GM18868 (cell line): ENCODE measurements around the gene CLEC14A.

Experiments used
- ATAC-seq: cut with Tn5 transposase; IDR thresholded peaks from one replicate; pipeline ENCODE4 v1.9.1; 2021; ENCODE audit warnings: mild to moderate bottlenecking, moderate library complexity; ENCODE audit not compliant: unreplicated experiment

Gene CLEC14A, protein sequence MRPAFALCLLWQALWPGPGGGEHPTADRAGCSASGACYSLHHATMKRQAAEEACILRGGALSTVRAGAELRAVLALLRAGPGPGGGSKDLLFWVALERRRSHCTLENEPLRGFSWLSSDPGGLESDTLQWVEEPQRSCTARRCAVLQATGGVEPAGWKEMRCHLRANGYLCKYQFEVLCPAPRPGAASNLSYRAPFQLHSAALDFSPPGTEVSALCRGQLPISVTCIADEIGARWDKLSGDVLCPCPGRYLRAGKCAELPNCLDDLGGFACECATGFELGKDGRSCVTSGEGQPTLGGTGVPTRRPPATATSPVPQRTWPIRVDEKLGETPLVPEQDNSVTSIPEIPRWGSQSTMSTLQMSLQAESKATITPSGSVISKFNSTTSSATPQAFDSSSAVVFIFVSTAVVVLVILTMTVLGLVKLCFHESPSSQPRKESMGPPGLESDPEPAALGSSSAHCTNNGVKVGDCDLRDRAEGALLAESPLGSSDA

DNA sequence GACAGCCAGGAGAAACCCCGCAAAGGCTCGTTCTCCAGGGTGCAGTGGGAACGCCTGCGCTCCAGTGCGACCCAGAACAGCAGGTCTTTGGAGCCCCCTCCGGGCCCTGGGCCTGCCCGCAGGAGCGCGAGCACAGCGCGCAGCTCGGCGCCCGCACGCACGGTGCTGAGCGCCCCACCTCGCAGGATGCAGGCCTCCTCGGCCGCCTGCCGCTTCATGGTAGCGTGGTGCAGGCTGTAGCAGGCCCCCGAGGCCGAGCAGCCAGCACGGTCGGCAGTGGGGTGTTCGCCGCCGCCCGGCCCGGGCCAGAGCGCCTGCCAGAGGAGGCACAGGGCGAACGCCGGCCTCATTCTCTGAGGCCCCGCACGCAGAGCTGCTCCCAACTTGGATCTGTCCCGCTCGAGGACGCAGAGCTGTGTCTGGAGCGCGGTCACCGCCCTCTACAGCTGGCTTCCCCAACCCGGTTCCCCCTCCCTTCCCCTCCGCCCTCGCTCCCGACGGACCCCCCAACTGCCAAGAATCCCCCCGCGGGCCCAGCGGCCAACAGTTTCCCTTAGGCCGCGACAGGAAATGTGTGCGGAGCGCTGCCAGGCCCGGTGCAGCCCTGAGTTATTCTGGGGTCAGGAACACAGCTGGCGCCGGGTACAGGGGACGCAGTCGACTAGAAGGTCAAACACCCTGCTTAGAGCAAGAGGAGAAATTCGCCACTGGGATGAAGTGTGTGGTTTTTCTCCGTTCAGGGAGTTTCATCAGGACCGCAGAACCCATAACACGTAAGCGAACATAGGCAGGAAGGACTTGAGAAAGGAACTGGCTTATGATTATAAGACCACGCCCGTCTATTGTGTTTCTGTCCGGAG lies at the start of gene CLEC14A:
Gene CLEC14A (minus strand): TSS at position 421 of the 860 bp plus-strand sequence. CDS start 71 bp downstream, at position 350.
- no peak for ATAC-seq

DNA sequence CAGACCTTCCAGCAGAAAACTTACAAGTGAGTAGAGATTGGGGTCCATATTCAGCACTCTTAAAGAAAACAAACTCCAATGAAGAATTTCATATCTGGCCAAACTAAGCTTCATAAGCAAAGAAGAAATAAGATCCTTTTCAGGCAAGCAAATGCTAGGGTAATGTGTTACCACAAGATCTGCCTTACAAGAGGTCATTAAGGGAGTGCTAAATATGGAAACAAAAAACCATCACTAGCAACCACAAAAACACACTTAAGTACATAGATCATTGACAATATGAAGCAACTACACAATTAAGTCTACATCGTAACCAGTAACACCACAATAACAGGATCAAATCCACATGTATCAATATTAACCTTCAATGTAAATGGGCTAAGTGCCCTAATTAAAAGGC lies 47.1 kb upstream of the CLEC14A start:
- ATAC-seq: no peak

GRCh38 chr14:38302034-38302433 lies 46.1 kb upstream of the CLEC14A start:
- ATAC-seq: no peak

DNA sequence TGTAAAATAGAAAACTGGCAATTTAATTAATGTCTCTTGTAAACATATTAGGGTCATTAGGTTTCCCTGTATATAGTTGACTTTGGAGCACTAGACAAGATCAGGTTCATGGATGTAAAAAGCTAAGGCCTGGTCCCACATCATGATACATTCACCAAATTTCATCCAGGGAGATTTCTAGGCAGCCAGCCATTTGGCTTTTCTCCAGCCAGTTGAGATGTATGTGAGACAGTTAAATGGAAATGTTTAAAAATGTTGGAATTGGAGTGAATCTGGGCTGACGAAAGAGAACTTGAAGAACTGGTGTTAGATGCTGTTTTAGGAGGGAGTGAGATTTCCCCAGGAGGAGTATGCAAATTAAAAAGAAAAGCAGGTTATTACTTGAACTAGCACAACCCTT lies 41.8 kb upstream of the CLEC14A start:
- no peak for ATAC-seq

GRCh38 chr14:38291681-38292467 lies 36.0 kb upstream of the CLEC14A start:
- ATAC-seq: no peak

GRCh38 chr14:38290601-38291188 lies 34.8 kb upstream of the CLEC14A start:
- no peak for ATAC-seq

DNA sequence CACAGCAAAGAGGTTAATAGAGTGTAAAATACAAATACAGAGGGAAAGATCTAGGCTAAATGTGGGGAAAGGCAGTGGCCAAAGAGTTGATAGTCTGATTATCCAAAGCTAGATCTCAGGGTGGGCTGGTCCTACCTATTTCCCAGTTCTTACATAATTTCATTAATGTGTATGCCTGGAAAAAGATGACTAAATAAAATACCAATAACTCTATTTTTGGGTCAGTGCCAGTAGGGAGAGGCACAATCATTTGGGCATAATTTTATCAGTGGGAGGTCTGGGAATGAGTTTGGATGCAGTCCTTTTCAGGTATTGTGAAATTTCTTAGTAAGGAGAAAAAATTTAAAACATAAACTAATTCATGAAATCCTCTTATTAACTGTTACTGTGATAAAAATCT lies 30.6 kb upstream of the CLEC14A start:
- ATAC-seq: no peak

DNA sequence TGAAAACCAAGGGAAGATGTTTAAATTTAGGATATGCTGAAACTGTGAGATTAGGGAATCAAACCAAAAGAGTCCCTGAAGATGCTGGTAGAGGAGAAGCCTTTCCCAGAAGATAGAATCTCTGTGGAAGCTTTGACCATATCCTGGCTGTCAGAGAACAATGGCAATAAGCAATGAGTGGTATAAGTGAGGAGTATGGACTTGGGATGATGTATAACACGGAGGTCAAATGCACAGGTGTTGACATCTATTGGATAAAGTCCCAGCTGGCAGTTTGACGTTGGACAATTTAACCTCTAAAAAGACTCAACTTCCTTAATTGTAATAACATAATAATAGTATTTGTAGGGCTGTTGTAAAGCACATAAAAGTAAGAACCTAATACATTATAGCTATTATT lies 30.1 kb upstream of the CLEC14A start:
- ATAC-seq: no peak

GRCh38 chr14:38282936-38283335 lies 27.0 kb upstream of the CLEC14A start:
- no peak for ATAC-seq

GRCh38 chr14:38280081-38280480 lies 24.2 kb upstream of the CLEC14A start:
- ATAC-seq: no peak

GRCh38 chr14:38279572-38279971 lies 23.7 kb upstream of the CLEC14A start:
- no peak for ATAC-seq

DNA sequence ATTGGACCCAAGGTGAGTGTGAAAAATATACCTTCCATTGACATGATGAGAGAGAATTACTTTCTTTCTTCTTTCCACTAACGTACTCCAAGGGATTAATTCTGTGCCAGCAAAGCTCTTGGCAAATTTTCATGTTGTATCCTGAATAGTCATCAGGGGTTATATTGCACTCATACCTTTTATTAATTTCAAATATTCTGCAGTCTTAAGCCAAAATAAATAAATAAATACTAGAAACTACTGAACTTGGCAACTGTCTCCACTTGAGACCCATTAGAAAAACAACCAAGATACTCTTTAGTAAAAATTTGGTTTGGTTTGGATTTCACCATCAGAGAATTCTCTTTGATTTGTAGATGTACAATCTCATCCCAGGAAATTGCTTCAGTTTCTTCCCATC lies 22.1 kb upstream of the CLEC14A start:
- no peak for ATAC-seq

DNA sequence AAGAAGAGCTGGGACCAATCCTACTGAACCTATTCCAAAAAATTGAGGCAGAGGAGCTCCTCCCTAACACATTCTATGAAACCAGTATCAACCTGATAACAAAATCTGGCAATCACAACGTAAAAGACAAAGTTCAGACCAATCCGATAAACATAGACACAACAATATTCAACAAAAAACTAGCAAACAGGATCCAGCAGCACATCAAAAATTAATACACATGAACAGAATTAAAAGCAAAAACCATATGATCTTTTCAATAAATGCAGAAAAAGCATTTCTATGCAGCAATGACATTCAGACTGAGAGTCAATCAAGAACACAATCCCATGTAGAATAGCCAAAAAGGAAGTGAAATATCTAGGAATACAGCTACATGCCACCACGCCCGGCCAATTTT lies 7.0 kb upstream of the CLEC14A start:
- ATAC-seq: no peak

GRCh38 chr14:38261620-38262019 lies 5.7 kb upstream of the CLEC14A start:
- no peak for ATAC-seq

DNA sequence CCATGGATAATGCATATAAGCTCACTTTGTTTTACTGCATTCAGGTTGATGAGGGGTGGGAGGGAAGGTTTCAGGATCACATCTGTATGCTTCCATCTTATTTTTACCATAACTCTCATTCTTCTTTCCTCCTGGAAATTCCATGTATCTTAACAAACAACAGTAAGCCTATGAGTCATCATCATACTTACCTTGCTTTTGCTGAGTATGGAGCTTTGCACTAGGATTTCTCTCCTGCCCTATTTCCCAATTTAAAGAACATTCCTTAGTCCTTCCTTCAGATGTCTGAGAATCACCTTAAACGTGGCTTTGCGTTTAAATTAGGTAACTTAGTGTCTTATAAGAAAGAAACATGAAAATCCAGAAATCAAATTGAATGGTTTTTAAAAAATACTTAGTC lies 1.6 kb upstream of the CLEC14A start:
- no peak for ATAC-seq

DNA sequence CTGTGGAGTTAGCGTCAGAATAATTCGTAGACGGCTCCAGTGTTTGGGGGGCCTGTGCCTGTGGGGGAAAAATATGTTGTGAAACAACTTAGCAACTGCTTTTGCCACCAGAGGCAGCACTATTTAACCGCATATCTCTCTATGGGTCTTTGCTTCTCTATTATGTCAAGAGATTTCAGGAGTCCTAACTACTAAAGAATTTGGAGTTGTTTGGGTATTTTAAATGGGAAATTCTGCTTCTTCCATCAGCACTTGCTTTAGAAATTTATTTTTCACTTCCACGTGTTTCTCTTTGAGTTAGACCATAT lies 594 bp upstream of the CLEC14A start:
- no peak for ATAC-seq

- no peak for ATAC-seq
Observed at GRCh38 chr14:38255408-38255672, 553 bp downstream of the CLEC14A start.

DNA sequence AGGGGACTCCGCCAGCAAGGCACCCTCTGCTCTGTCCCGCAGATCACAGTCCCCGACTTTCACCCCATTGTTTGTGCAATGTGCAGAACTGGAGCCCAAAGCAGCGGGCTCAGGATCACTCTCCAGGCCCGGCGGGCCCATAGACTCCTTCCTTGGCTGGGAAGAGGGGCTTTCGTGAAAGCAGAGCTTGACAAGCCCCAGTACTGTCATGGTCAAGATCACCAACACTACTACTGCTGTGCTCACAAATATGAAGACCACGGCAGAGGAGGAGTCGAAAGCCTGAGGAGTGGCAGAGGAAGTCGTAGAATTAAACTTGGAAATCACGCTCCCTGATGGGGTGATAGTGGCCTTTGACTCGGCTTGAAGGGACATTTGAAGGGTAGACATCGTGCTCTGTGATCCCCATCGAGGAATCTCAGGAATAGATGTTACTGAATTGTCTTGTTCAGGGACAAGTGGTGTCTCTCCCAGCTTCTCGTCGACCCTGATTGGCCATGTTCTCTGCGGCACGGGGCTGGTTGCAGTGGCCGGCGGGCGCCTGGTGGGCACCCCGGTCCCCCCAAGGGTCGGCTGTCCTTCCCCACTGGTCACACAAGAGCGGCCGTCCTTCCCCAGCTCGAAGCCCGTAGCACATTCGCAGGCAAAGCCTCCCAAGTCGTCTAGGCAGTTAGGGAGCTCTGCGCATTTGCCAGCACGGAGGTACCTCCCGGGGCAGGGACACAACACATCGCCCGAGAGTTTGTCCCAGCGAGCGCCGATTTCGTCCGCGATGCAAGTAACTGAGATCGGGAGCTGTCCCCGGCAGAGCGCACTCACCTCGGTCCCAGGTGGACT lies 1.1 kb downstream of the CLEC14A start:
- no peak for ATAC-seq

DNA sequence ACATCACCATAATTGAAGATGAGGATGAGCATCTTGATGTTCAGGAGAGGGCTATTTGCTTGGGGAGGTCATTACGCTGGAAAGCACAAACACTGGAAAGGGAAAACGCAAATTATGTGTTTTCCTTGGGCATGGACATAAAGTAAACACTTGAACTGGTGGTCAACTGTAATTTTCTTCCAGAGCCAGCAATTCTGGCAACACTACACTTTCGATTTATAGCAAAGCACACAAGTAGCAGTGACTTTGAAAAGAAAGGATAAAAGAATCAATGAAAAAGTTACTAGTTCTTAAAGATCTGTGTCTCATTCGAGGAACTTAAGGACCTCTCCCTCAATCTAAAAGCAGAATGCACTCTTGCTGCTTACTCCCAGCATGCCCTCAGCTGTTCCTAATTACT lies 2.2 kb downstream of the CLEC14A start:
- ATAC-seq: no peak

GRCh38 chr14:38252066-38252710 lies 3.7 kb downstream of the CLEC14A start:
- no peak for ATAC-seq
